Femur (tissue), 1 donor: ENCODE results near the gene ATP9A.
"Not testable (repeated sequence)": the region's sequence is repeated elsewhere in the genome, so short reads cannot be mapped to it uniquely, and the experiment has no call there.

Source experiments
- DNase-seq: peaks from one replicate; pipeline ENCODE4 v3.0.0-alpha.2; 2017

ATP9A gene

GRCh38 chr20:51691703-51692102 is 76.5 kb downstream of the ATP9A start:
- DNase-seq: no peak

GRCh38 chr20:51688600-51689244 is 79.5 kb downstream of the ATP9A start:
- DNase-seq: no peak

- DNase-seq: no peak
Observed at GRCh38 chr20:51687630-51688029, 80.6 kb downstream of the ATP9A start.

GRCh38 chr20:51687108-51687507 is 81.1 kb downstream of the ATP9A start:
- no peak for DNase-seq

GRCh38 chr20:51685494-51685893 is 82.7 kb downstream of the ATP9A start:
- not testable (repeated sequence) for DNase-seq

GRCh38 chr20:51680067-51680749 is 88.0 kb downstream of the ATP9A start:
- no peak for DNase-seq

- no peak for DNase-seq
Observed at GRCh38 chr20:51679254-51679921, 88.8 kb downstream of the ATP9A start.

GRCh38 chr20:51678026-51678697 is 90.0 kb downstream of the ATP9A start:
- peak; percentile 60 for DNase-seq

GRCh38 chr20:51668947-51669346 is 99.2 kb downstream of the ATP9A start:
- DNase-seq: no peak

- DNase-seq: no peak
Observed at GRCh38 chr20:51668515-51668914, 99.7 kb downstream of the ATP9A start.

GRCh38 chr20:51667491-51667890 is 100.7 kb downstream of the ATP9A start:
- no peak for DNase-seq

GRCh38 chr20:51667002-51667408 is 101.2 kb downstream of the ATP9A start:
- DNase-seq: no peak

- DNase-seq: no peak
Observed at GRCh38 chr20:51666126-51666525, 102.1 kb downstream of the ATP9A start.

GRCh38 chr20:51665543-51666118 is 102.6 kb downstream of the ATP9A start:
- DNase-seq: no peak

GRCh38 chr20:51661609-51662178 is 106.5 kb downstream of the ATP9A start:
- DNase-seq: no peak

GRCh38 chr20:51660672-51661608 is 107.2 kb downstream of the ATP9A start:
- no peak for DNase-seq

GRCh38 chr20:51659491-51660050 is 108.6 kb downstream of the ATP9A start:
- no peak for DNase-seq

GRCh38 chr20:51656726-51657260 is 111.4 kb downstream of the ATP9A start:
- no peak for DNase-seq

GRCh38 chr20:51656089-51656488 is 112.1 kb downstream of the ATP9A start:
- not testable (repeated sequence) for DNase-seq

- DNase-seq: no peak
Observed at GRCh38 chr20:51654495-51654894, 113.7 kb downstream of the ATP9A start.

- no peak for DNase-seq
Observed at GRCh38 chr20:51654060-51654459, 114.1 kb downstream of the ATP9A start.
